Measurements from ENCODE around the gene TTF2. TPM values are rescaled to one million over a fixed set of nuclear protein-coding genes. Genes with fewer than 3 reads are reported as not detected.
"Not testable (repeated sequence)": the region's sequence is repeated elsewhere in the genome, so short reads cannot be mapped to it uniquely, and the experiment has no call there.

TTF2 gene
- total RNA-seq, 2 experiments from 2014 or later, result 123 to 133 TPM

- Mint-ChIP-seq H3K27me3 (peaks cover 10% of the 10 kb centered on the region), H3K27ac (no peak overlapping the region), H3K4me1 (peaks cover 7% of the 10 kb centered on the region), H3K9me3 (no peaks in the 10 kb centered on the region), H3K4me3 (no peak overlapping the region), H3K36me3 (ENCODE audit: low read depth) (no peaks in the 10 kb centered on the region)
- POLR2A ChIA-PET, result no interaction called here
- CTCF ChIA-PET, result no interaction called here
- DNase-seq, result no peak
These were observed 57.6 kb downstream of the TTF2 start for GRCh38 chr1:117117697-117118096.

- no peaks in the 10 kb centered on the region for H3K9me3 Mint-ChIP-seq
- H3K27me3 Mint-ChIP-seq, result peaks cover 13% of the 10 kb centered on the region
- DNase-seq, result no peak
- ChIA-PET CTCF (no interaction called here), POLR2A (no interaction called here)
- no peak overlapping the region for H3K27ac Mint-ChIP-seq
- no peak overlapping the region for H3K4me3 Mint-ChIP-seq
- H3K36me3 Mint-ChIP-seq (ENCODE audit: low read depth), result no peaks in the 10 kb centered on the region
- H3K4me1 Mint-ChIP-seq, result peaks cover 8% of the 10 kb centered on the region
These were observed 58.0 kb downstream of the TTF2 start for GRCh38 chr1:117118137-117118536.

GRCh38 chr1:117119144-117119543 is 59.0 kb downstream of the TTF2 start:
- H3K9me3 Mint-ChIP-seq; H3K27ac Mint-ChIP-seq; POLR2A ChIA-PET; H3K4me3 Mint-ChIP-seq; DNase-seq; H3K36me3 Mint-ChIP-seq (ENCODE audit: low read depth); H3K4me1 Mint-ChIP-seq: not testable (repeated sequence)
- CTCF ChIA-PET, result interaction anchor here (0.6 to 1.4 kb wide), 4 partner anchors 10 to 622 kb away, joined by 3 to 5 read pairs (median 4); no protein-coding TSS in a partner anchor
- peaks cover 17% of the 10 kb centered on the region for H3K27me3 Mint-ChIP-seq

- POLR2A ChIA-PET, result no interaction called here
These were observed 60.9 kb downstream of the TTF2 start for GRCh38 chr1:117120774-117121588.

GRCh38 chr1:117121589-117122329 is 61.6 kb downstream of the TTF2 start, which contains the start of gene TRIM45:
Gene TRIM45 (minus strand): TSS chr1:117121749. CDS start chr1:117121201, 548 bp downstream.
- Mint-ChIP-seq H3K27me3 (peaks cover 20% of the 10 kb centered on the region), H3K27ac (no peak within 1 kb of the TSS), H3K36me3 (ENCODE audit: low read depth) (no peaks in the 10 kb centered on the region), H3K4me3 (peak within 1 kb of the TSS; percentile 76), H3K9me3 (no peaks in the 10 kb centered on the region), H3K4me1 (peaks cover 8% of the 10 kb centered on the region)
- ChIA-PET POLR2A (no interaction called here), CTCF (interaction anchor here (1.0 to 2.0 kb wide), 8 partner anchors 8 to 547 kb away, joined by 3 to 8 read pairs (median 3); no protein-coding TSS in a partner anchor)
- peak; percentile 83 for DNase-seq

More at GRCh38 chr1:117120774-117121588, 60.9 kb downstream of the TTF2 start:
- peaks cover 17% of the 10 kb centered on the region for H3K27me3 Mint-ChIP-seq
- H3K4me1 Mint-ChIP-seq, result peaks cover 8% of the 10 kb centered on the region
- no peaks in the 10 kb centered on the region for H3K36me3 Mint-ChIP-seq (ENCODE audit: low read depth)
- CTCF ChIA-PET, result interaction anchor here (1.0 kb wide), 1 partner anchor 13 kb away, joined by 3 read pairs; no protein-coding TSS in a partner anchor
- DNase-seq, result no peak
- peak overlapping the region; percentile 76 for H3K4me3 Mint-ChIP-seq
- no peaks in the 10 kb centered on the region for H3K9me3 Mint-ChIP-seq
- H3K27ac Mint-ChIP-seq, result no peak overlapping the region

- Mint-ChIP-seq H3K9me3 (no peaks in the 10 kb centered on the region), H3K27me3 (peaks cover 24% of the 10 kb centered on the region), H3K27ac (no peak overlapping the region), H3K4me3 (peak overlapping the region; percentile 76), H3K4me1 (peaks cover 8% of the 10 kb centered on the region), H3K36me3 (ENCODE audit: low read depth) (no peaks in the 10 kb centered on the region)
- CTCF ChIA-PET, result interaction anchor here (0.6 to 2.0 kb wide), 10 partner anchors 9 to 548 kb away, joined by 3 to 8 read pairs (median 3); no protein-coding TSS in a partner anchor
- POLR2A ChIA-PET, result no interaction called here
- no peak for DNase-seq
These were observed 62.4 kb downstream of the TTF2 start for GRCh38 chr1:117122330-117123025.

- ChIA-PET CTCF (interaction anchor here (0.8 to 2.0 kb wide), 9 partner anchors 10 to 549 kb away, joined by 3 to 8 read pairs (median 3); no protein-coding TSS in a partner anchor), POLR2A (no interaction called here)
- H3K4me1 Mint-ChIP-seq, result peaks cover 8% of the 10 kb centered on the region
- H3K27ac Mint-ChIP-seq, result no peak overlapping the region
- H3K27me3 Mint-ChIP-seq, result peaks cover 27% of the 10 kb centered on the region
- no peaks in the 10 kb centered on the region for H3K9me3 Mint-ChIP-seq
- H3K4me3 Mint-ChIP-seq, result peak overlapping the region; percentile 2
- no peaks in the 10 kb centered on the region for H3K36me3 Mint-ChIP-seq (ENCODE audit: low read depth)
- no peak for DNase-seq
These were observed 63.1 kb downstream of the TTF2 start for GRCh38 chr1:117123274-117123673.

GRCh38 chr1:117124661-117125060 is 64.5 kb downstream of the TTF2 start:
- no peaks in the 10 kb centered on the region for H3K36me3 Mint-ChIP-seq (ENCODE audit: low read depth)

GRCh38 chr1:117127795-117128194 is 67.7 kb downstream of the TTF2 start:
- CTCF ChIA-PET, result interaction anchor here (1.0 to 2.1 kb wide), 5 partner anchors 14 to 157 kb away, joined by 3 to 5 read pairs (median 5); no protein-coding TSS in a partner anchor
- POLR2A ChIA-PET, result no interaction called here
- Mint-ChIP-seq H3K4me3 (no peak overlapping the region), H3K4me1 (no peaks in the 10 kb centered on the region), H3K27me3 (peaks cover 16% of the 10 kb centered on the region), H3K36me3 (ENCODE audit: low read depth) (no peaks in the 10 kb centered on the region), H3K27ac (no peak overlapping the region), H3K9me3 (no peaks in the 10 kb centered on the region)
- no peak for DNase-seq

More at GRCh38 chr1:117124661-117125060, 64.5 kb downstream of the TTF2 start:
- CTCF ChIA-PET, result interaction anchor here (0.8 to 1.1 kb wide), 2 partner anchors 8 to 57 kb away, joined by 3 to 5 read pairs; no protein-coding TSS in a partner anchor
- POLR2A ChIA-PET, result no interaction called here
- Mint-ChIP-seq H3K27ac (no peak overlapping the region), H3K4me1 (peaks cover 8% of the 10 kb centered on the region), H3K4me3 (no peak overlapping the region), H3K9me3 (no peaks in the 10 kb centered on the region), H3K27me3 (peaks cover 27% of the 10 kb centered on the region)
- no peak for DNase-seq

GRCh38 chr1:117128323-117129079 is 68.4 kb downstream of the TTF2 start:
- POLR2A ChIA-PET, result no interaction called here
- Mint-ChIP-seq H3K9me3 (no peaks in the 10 kb centered on the region), H3K27ac (no peak overlapping the region), H3K4me3 (no peak overlapping the region), H3K27me3 (peaks cover 10% of the 10 kb centered on the region), H3K36me3 (ENCODE audit: low read depth) (no peaks in the 10 kb centered on the region), H3K4me1 (no peaks in the 10 kb centered on the region)
- no peak for DNase-seq
- CTCF ChIA-PET, result interaction anchor here (0.6 to 2.1 kb wide), 12 partner anchors 9 to 404 kb away, joined by 3 to 6 read pairs (median 4); no protein-coding TSS in a partner anchor

GRCh38 chr1:117130526-117130925 is 70.4 kb downstream of the TTF2 start:
- CTCF ChIA-PET, result no interaction called here
- DNase-seq, result no peak
- no peaks in the 10 kb centered on the region for H3K36me3 Mint-ChIP-seq (ENCODE audit: low read depth)
- H3K4me1 Mint-ChIP-seq, result no peaks in the 10 kb centered on the region
- H3K4me3 Mint-ChIP-seq, result no peak overlapping the region
- H3K27me3 Mint-ChIP-seq, result peaks cover 15% of the 10 kb centered on the region
- no peak overlapping the region for H3K27ac Mint-ChIP-seq
- H3K9me3 Mint-ChIP-seq, result no peaks in the 10 kb centered on the region
- POLR2A ChIA-PET, result no interaction called here

GRCh38 chr1:117135329-117135728 is 75.2 kb downstream of the TTF2 start:
- H3K4me3 Mint-ChIP-seq, result no peak overlapping the region
- no peaks in the 10 kb centered on the region for H3K36me3 Mint-ChIP-seq (ENCODE audit: low read depth)
- CTCF ChIA-PET, result no interaction called here
- no peak overlapping the region for H3K27ac Mint-ChIP-seq
- no peak for DNase-seq
- H3K9me3 Mint-ChIP-seq, result no peaks in the 10 kb centered on the region
- H3K27me3 Mint-ChIP-seq, result peaks cover 5% of the 10 kb centered on the region
- no peaks in the 10 kb centered on the region for H3K4me1 Mint-ChIP-seq
- POLR2A ChIA-PET, result no interaction called here
